ENCODE data around the gene ADAMTS2.

- TF ChIP-seq CTCF (IDR thresholded peaks at IDR 0.05), result no peak
- TF ChIP-seq POLR2A (IDR thresholded peaks at IDR 0.05), result no peak
These were observed 129.7 kb downstream of the ADAMTS2 start for GRCh38 chr5:179215576-179215975.
